HUES48 (cell line): ENCODE results near the gene IMP4.
"Not testable (repeated sequence)": the region's sequence is repeated elsewhere in the genome, so short reads cannot be mapped to it uniquely, and the experiment has no call there.

Experiments
- H3K27ac ChIP-seq: one replicate; pipeline ENCODE4 v1.7.0; 2013; ENCODE audit warnings: low read depth, low read length, inconsistent platforms
- H3K27me3 ChIP-seq: 2 replicates; pipeline ENCODE4 v1.6.1; 2013; ENCODE audit warnings: mild to moderate bottlenecking, low read length; ENCODE audit not compliant: control insufficient read depth, insufficient read depth
- H3K36me3 ChIP-seq: 2 replicates; pipeline ENCODE4 v1.6.1; 2013; ENCODE audit warnings: low read length; ENCODE audit not compliant: control insufficient read depth, insufficient read depth
- H3K4me1 ChIP-seq: 2 replicates; pipeline ENCODE4 v1.6.1; 2013; ENCODE audit warnings: mild to moderate bottlenecking, low read length; ENCODE audit not compliant: control insufficient read depth, insufficient read depth
- H3K4me3 ChIP-seq: 2 replicates; pipeline ENCODE4 v1.5.1; 2013; ENCODE audit warnings: mild to moderate bottlenecking, low read depth, low read length
- H3K9ac ChIP-seq: 2 replicates; pipeline ENCODE4 v1.6.1; 2013; ENCODE audit warnings: mild to moderate bottlenecking, low read depth, low read length, moderate library complexity
- H3K9me3 ChIP-seq: 2 replicates; pipeline ENCODE4 v1.6.1; 2013; ENCODE audit warnings: low read length; ENCODE audit not compliant: control insufficient read depth, insufficient read depth

IMP4 gene

GRCh38 chr2:130316596-130316995 is 26.1 kb upstream of the IMP4 start:
- Histone ChIP-seq H3K9ac (no peak overlapping the region), H3K4me3 (no peak overlapping the region), H3K27ac (no peak overlapping the region), H3K27me3 (no peaks in the 10 kb centered on the region), H3K9me3 (no peaks in the 10 kb centered on the region), H3K4me1 (no peaks in the 10 kb centered on the region), H3K36me3 (no peaks in the 10 kb centered on the region)

- Histone ChIP-seq H3K4me1 (no peaks in the 10 kb centered on the region), H3K9me3 (no peaks in the 10 kb centered on the region), H3K27me3 (no peaks in the 10 kb centered on the region), H3K4me3 (no peak overlapping the region), H3K27ac (no peak overlapping the region), H3K9ac (no peak overlapping the region), H3K36me3 (no peaks in the 10 kb centered on the region)
Observed at GRCh38 chr2:130318906-130319305, 23.8 kb upstream of the IMP4 start.

GRCh38 chr2:130319536-130319935 is 23.2 kb upstream of the IMP4 start:
- Histone ChIP-seq H3K9ac (no peak overlapping the region), H3K27me3 (no peaks in the 10 kb centered on the region), H3K9me3 (no peaks in the 10 kb centered on the region), H3K27ac (no peak overlapping the region), H3K4me1 (no peaks in the 10 kb centered on the region), H3K4me3 (no peak overlapping the region), H3K36me3 (no peaks in the 10 kb centered on the region)

GRCh38 chr2:130327703-130328527 is 14.8 kb upstream of the IMP4 start:
- peaks cover 6% of the 10 kb centered on the region; the same call in 1 of the 2 replicates for H3K4me1 ChIP-seq
- no peaks in the 10 kb centered on the region for H3K36me3 ChIP-seq
- H3K27ac ChIP-seq, result peak overlapping the region; percentile 47
- no peaks in the 10 kb centered on the region for H3K9me3 ChIP-seq
- peaks cover 8% of the 10 kb centered on the region for H3K27me3 ChIP-seq
- no peak overlapping the region for H3K9ac ChIP-seq
- peak overlapping the region; percentile 41; the same call in 1 of the 2 replicates for H3K4me3 ChIP-seq

GRCh38 chr2:130328710-130329109 is 14.0 kb upstream of the IMP4 start:
- Histone ChIP-seq H3K27me3 (peaks cover 8% of the 10 kb centered on the region), H3K27ac (peak overlapping the region; percentile 47), H3K36me3 (no peaks in the 10 kb centered on the region), H3K9ac (no peak overlapping the region), H3K4me3 (no peak overlapping the region), H3K9me3 (no peaks in the 10 kb centered on the region), H3K4me1 (peaks cover 6% of the 10 kb centered on the region; the same call in 1 of the 2 replicates)

- H3K27ac ChIP-seq, result no peak overlapping the region
- no peaks in the 10 kb centered on the region for H3K36me3 ChIP-seq
- no peaks in the 10 kb centered on the region for H3K9me3 ChIP-seq
- no peak overlapping the region for H3K9ac ChIP-seq
- H3K27me3 ChIP-seq, result peaks cover 8% of the 10 kb centered on the region
- H3K4me3 ChIP-seq, result peak overlapping the region; percentile 52; the same call in 1 of the 2 replicates
- H3K4me1 ChIP-seq, result peaks cover 6% of the 10 kb centered on the region; the same call in 1 of the 2 replicates
Observed at GRCh38 chr2:130332271-130333073, 10.2 kb upstream of the IMP4 start.

GRCh38 chr2:130333253-130333652 is 9.4 kb upstream of the IMP4 start:
- not testable (repeated sequence) for H3K4me3 ChIP-seq, H3K27me3 ChIP-seq, H3K36me3 ChIP-seq, H3K9me3 ChIP-seq, H3K4me1 ChIP-seq, H3K27ac ChIP-seq, H3K9ac ChIP-seq

GRCh38 chr2:130334026-130334425 is 8.7 kb upstream of the IMP4 start:
- H3K9me3 ChIP-seq, result no peaks in the 10 kb centered on the region

GRCh38 chr2:130335226-130335625 is 7.5 kb upstream of the IMP4 start:
- H3K27ac ChIP-seq, result no peak overlapping the region
- no peak overlapping the region for H3K9ac ChIP-seq
- peaks cover 5% of the 10 kb centered on the region; the same call in 1 of the 2 replicates for H3K4me1 ChIP-seq
- H3K4me3 ChIP-seq, result no peak overlapping the region
- no peaks in the 10 kb centered on the region for H3K9me3 ChIP-seq
- H3K36me3 ChIP-seq, result peaks cover 19% of the 10 kb centered on the region
- H3K27me3 ChIP-seq, result peaks cover 8% of the 10 kb centered on the region

More at GRCh38 chr2:130334026-130334425, 8.7 kb upstream of the IMP4 start:
- peaks cover 5% of the 10 kb centered on the region; the same call in 1 of the 2 replicates for H3K4me1 ChIP-seq
- no peak overlapping the region for H3K27ac ChIP-seq
- H3K27me3 ChIP-seq, result peaks cover 8% of the 10 kb centered on the region
- peaks cover 12% of the 10 kb centered on the region for H3K36me3 ChIP-seq
- no peak overlapping the region for H3K4me3 ChIP-seq
- H3K9ac ChIP-seq, result no peak overlapping the region

- H3K9me3 ChIP-seq, result no peaks in the 10 kb centered on the region
- no peak overlapping the region for H3K9ac ChIP-seq
- peaks cover 4% of the 10 kb centered on the region for H3K27me3 ChIP-seq
- peaks cover 24% of the 10 kb centered on the region for H3K36me3 ChIP-seq
- H3K4me3 ChIP-seq, result peak overlapping the region; percentile 48
- H3K27ac ChIP-seq, result no peak overlapping the region
- peaks cover 7% of the 10 kb centered on the region; the same call in 1 of the 2 replicates for H3K4me1 ChIP-seq
Observed at GRCh38 chr2:130336150-130336876, 6.4 kb upstream of the IMP4 start.
